Hepatocyte (in vitro differentiated cells): ENCODE measurements around the gene ANKRD50.

Source experiments
- EZH2 ChIP-seq: fragments of 200-600 bp; sonication (generic); IDR thresholded peaks from 2 replicates; pipeline ENCODE4 v1.6.1; 2016; ENCODE audit warnings: antibody characterized with exemption, mild to moderate bottlenecking, borderline replicate concordance
- TF ChIP-seq, protein P1 (sequence below): fragments of 200-600 bp; sonication (generic); IDR thresholded peaks from 2 replicates; pipeline ENCODE4 v1.5.1; 2016; ENCODE audit warnings: antibody characterized with exemption, mild to moderate bottlenecking; ENCODE audit not compliant: poor library complexity

DNA sequence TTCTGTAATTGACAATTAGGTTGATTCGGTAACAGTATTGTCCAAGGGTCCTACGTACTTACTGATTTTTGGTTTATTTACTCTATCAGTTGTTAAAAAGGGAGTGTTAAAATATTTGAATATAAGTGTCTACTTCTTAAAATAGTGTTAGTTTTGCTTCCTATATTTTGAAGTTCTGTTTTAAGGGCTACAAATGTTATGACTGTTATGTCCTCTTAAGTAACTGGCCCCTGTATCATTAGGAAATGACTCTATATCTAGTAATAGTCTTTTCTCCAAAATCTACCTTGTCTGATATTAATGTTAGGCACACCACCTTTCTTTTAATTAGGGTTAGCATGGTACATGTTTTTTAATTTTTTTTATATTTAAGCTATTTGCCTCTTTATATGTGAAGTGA is 30.1 kb downstream of the ANKRD50 start:
- TF ChIP-seq, protein P1, sequence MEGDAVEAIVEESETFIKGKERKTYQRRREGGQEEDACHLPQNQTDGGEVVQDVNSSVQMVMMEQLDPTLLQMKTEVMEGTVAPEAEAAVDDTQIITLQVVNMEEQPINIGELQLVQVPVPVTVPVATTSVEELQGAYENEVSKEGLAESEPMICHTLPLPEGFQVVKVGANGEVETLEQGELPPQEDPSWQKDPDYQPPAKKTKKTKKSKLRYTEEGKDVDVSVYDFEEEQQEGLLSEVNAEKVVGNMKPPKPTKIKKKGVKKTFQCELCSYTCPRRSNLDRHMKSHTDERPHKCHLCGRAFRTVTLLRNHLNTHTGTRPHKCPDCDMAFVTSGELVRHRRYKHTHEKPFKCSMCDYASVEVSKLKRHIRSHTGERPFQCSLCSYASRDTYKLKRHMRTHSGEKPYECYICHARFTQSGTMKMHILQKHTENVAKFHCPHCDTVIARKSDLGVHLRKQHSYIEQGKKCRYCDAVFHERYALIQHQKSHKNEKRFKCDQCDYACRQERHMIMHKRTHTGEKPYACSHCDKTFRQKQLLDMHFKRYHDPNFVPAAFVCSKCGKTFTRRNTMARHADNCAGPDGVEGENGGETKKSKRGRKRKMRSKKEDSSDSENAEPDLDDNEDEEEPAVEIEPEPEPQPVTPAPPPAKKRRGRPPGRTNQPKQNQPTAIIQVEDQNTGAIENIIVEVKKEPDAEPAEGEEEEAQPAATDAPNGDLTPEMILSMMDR: no peak
- no peak for TF ChIP-seq EZH2
